Measurements from ENCODE around the gene GPR162.

GPR162 gene

GRCh38 chr12:6834254-6834653 is 12.6 kb downstream of the GPR162 start:
- DNase-seq (ENCODE audit: low read depth): no peak
- H3K4me3 ChIP-seq (ENCODE audit: low read depth, low read length): no peak overlapping the region
- no peak for TF ChIP-seq MAX (IDR thresholded peaks at IDR 0.05; ENCODE audit: low read depth, low read length)
- TF ChIP-seq MYC (IDR thresholded peaks at IDR 0.05; ENCODE audit: low read depth, low read length): no peak
- no peak for TF ChIP-seq CTCF (IDR thresholded peaks at IDR 0.05; ENCODE audit: low read depth, low read length)
- TF ChIP-seq POLR2A (IDR thresholded peaks at IDR 0.05; ENCODE audit: extremely low read depth, insufficient read length): no peak

- TF ChIP-seq MAX (IDR thresholded peaks at IDR 0.05; ENCODE audit: low read depth, low read length): no peak
- no peak for TF ChIP-seq CTCF (IDR thresholded peaks at IDR 0.05; ENCODE audit: low read depth, low read length)
- TF ChIP-seq POLR2A (IDR thresholded peaks at IDR 0.05; ENCODE audit: extremely low read depth, insufficient read length): no peak
- TF ChIP-seq MYC (IDR thresholded peaks at IDR 0.05; ENCODE audit: low read depth, low read length): no peak
- no peak for DNase-seq (ENCODE audit: low read depth)
- no peak overlapping the region for H3K4me3 ChIP-seq (ENCODE audit: low read depth, low read length)
Measured at GRCh38 chr12:6834873-6835272, 13.3 kb downstream of the GPR162 start.

- TF ChIP-seq POLR2A (IDR thresholded peaks at IDR 0.05; ENCODE audit: extremely low read depth, insufficient read length) (no peak), CTCF (IDR thresholded peaks at IDR 0.05; ENCODE audit: low read depth, low read length) (no peak), MAX (IDR thresholded peaks at IDR 0.05; ENCODE audit: low read depth, low read length) (no peak), MYC (IDR thresholded peaks at IDR 0.05; ENCODE audit: low read depth, low read length) (no peak)
- no peak for DNase-seq (ENCODE audit: low read depth)
Measured at GRCh38 chr12:6836851-6837250, 15.2 kb downstream of the GPR162 start.

GRCh38 chr12:6837370-6838060 is 15.9 kb downstream of the GPR162 start:
- no peak overlapping the region for H3K4me3 ChIP-seq (ENCODE audit: low read depth, low read length)
- no peak for DNase-seq (ENCODE audit: low read depth)
- TF ChIP-seq MYC (IDR thresholded peaks at IDR 0.05; ENCODE audit: low read depth, low read length) (no peak), POLR2A (IDR thresholded peaks at IDR 0.05; ENCODE audit: extremely low read depth, insufficient read length) (no peak), CTCF (IDR thresholded peaks at IDR 0.05; ENCODE audit: low read depth, low read length) (no peak), MAX (IDR thresholded peaks at IDR 0.05; ENCODE audit: low read depth, low read length) (no peak)

More at GRCh38 chr12:6836851-6837250, 15.2 kb downstream of the GPR162 start:
- no peak overlapping the region for H3K4me3 ChIP-seq (ENCODE audit: low read depth, low read length)

GRCh38 chr12:6838854-6839253 is 17.2 kb downstream of the GPR162 start:
- H3K4me3 ChIP-seq (ENCODE audit: low read depth, low read length): no peak overlapping the region
- TF ChIP-seq POLR2A (IDR thresholded peaks at IDR 0.05; ENCODE audit: extremely low read depth, insufficient read length): no peak
- no peak for TF ChIP-seq MYC (IDR thresholded peaks at IDR 0.05; ENCODE audit: low read depth, low read length)
- no peak for TF ChIP-seq MAX (IDR thresholded peaks at IDR 0.05; ENCODE audit: low read depth, low read length)
- TF ChIP-seq CTCF (IDR thresholded peaks at IDR 0.05; ENCODE audit: low read depth, low read length): no peak
- no peak for DNase-seq (ENCODE audit: low read depth)

All from NB4 (cell line).